Stimulated activated CD4-positive, alpha-beta T cell treated with anti-CD3 and anti-CD28 coated beads, Interleukin-12 subunit alpha, Interleukin-12 subunit beta, amount 100 ng/mL, for 4 hours (primary cell): ENCODE measurements around the gene PRRT1.
A peak's percentile ranks its signal among the peaks of the same experiment; 100 is the strongest.
"Not testable (repeated sequence)": the region's sequence is repeated elsewhere in the genome, so short reads cannot be mapped to it uniquely, and the experiment has no call there.

Source experiments
- DNase-seq: peaks from one replicate; pipeline ENCODE4 v3.0.0-alpha.2; 2020

PRRT1 gene

GRCh38 chr6:32151863-32152768, at the start of gene PRRT1:
Gene PRRT1, minus strand, starts transcription at chr6:32151939. Its CDS starts 112 bp downstream, at chr6:32151827.
- DNase-seq = no peak

DNA sequence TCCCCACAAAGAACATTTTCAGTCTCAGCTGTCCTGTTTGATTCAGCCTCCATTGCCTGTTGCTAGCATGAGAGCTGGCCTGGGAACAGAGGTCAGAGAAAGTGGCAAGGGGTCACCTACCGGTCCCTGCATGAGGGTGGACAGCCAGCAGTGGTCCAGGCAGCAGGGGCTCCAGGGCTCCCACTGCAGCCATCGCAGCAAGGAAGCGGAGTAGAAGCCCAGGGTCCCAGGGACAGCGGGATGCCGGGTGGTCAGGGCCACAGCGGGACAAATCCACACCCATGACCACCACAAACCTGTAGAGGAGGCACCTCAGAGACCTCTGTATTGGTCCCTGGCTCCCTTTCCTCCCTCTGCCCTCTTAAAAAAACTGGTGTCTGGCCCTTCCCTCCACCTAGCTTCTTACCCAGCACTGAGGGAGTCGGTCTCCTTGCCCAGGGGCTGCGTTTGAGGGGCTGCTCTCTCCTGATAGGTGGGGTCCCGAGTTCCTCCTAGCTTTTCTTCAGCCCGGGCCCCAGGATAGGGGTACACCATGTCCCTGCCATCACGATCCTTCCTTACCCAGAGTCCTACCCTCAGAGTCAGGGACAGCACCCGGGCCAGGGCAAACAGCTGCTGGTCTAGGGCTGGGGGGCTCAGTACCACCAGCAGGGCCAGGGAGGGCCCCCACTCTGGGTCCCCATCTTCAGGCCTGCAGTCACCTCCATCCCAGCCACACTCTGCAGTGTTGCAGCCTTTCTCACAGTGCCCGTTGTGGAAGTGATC, 49.2 kb upstream of the PRRT1 start:
- DNase-seq = no peak

- DNase-seq = no peak
Observed at GRCh38 chr6:32198866-32199265, 47.1 kb upstream of the PRRT1 start.

GRCh38 chr6:32198345-32198696, 46.6 kb upstream of the PRRT1 start:
- no peak for DNase-seq

DNA sequence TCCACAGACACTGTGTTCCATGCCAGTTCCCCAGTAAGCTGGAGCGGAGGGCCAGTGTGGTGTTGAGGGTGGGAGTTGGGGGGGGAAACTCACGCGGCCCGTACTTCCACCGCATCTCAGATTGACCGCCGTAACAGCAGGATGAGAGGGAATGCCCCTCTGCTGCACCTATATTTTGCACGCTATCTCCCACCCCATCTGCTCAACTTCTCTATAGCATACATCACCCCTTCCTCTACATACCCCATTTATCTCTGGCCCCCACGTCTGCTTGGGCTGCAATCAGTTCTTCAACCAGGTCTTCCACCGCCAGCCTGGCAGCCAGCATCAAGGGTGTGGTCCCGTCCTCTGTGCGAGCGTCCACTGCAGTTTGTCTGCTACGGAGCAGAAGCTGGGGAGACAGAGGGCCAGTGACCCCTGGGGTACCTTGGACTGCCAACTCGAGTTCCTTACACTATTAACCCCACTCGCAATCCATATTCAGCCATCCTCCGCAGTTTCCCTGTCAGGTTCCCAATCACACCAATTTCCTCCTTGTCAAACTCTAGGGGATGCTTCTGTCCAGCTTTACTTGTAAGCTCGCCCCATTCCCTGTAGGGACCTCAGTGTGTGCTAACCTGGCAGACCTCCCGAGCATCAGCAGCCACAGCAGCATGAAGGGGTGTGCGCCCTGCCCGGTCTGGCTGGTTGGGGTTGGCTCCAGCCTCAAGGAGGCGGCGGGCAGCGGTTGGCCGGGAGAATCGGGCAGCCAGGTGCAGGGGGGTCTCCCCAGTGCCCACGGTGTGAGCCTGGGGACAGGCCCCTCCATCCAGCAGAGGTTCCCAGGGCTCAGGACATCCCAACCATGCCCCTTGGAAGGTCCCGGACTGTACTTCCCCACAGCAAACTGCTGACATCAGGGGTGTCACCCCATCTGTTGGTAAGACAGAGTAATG, 45.2 kb upstream of the PRRT1 start:
- no peak for DNase-seq

GRCh38 chr6:32195902-32196681, 44.4 kb upstream of the PRRT1 start:
- peak; percentile 62 for DNase-seq

GRCh38 chr6:32195652-32195901, 43.8 kb upstream of the PRRT1 start:
- DNase-seq = peak; percentile 100

DNA sequence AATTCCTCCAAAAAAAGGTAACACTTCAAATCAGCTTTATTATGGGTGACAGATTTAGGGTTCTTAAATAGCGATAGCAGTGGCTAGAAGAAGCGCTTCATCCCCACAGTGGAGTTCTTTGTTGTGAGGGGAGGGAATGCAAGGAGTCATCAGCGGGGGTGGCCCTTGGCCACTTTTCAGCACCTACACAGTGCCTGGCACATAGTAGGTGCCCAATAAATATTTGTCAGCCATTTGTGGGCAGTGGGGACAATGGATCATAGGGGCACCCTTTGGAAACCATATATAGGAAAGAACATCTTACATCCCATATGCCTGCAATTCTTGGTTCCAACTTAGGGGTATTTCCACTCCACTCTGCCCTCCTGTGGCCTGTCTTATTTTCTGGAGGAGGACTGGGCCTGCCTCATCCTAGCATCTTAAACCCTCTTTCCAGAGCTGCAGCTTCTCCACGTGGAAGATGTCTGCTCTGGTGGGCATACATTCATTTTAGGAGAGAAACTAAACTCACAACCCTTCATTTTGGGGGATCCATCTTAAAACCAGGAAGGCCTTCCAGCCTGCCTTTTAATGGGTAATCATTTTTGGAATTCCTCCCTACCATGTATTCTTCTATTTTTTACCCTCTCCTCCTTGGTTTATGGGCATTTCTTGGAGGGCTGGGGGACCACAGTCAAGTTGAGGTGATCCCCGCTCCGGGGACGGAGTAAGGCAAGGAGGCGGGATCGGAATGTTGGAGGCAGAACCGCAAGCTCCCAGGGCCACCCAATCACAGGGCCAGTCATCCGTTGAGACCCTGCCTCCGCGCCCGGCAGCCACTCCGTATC, 43.3 kb upstream of the PRRT1 start:
- DNase-seq = no peak

GRCh38 chr6:32194388-32194787, 42.6 kb upstream of the PRRT1 start:
- DNase-seq = no peak

DNA sequence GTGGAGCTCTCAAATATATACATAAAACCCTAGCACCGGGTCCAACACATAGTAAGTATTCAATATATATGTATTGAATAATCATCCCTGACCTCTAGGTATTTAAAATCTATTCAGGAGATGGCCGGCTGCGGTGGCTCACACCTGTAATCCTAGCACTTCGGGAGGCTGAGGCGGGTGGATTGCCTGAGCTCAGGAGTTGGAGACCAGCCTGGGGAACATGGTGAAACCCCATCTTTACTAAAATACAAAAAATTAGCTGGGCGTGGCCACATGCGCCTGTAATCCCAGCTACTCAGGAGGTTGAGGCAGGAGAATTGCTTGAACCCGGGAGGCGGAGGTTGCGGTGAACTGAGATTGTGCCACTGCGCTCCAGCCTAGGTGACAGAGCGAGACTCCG, 41.4 kb upstream of the PRRT1 start:
- not testable (repeated sequence) for DNase-seq

DNA sequence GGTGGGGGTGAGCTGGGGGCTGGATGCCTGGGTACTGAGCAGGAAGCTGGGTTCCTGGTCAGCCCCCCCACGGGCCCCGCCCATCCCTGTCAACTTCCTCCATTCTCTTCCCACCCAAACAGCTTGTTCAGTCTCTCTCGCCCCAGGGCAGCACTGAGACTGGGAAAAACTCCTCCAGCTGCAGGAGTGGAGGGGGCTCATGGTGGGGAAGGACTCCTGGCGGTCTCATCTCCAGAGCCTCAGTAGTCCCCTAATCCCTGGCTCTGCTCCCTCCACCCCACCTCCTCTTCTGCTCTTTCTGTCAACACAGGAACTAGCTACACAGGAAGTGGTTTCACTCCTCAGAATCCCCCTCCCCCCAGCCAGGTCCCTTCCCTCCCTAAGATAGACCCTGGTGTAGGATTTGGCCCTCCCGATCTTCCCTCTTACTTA, 40.9 kb upstream of the PRRT1 start, which contains the start of gene GPSM3:
Gene GPSM3, minus strand, starts transcription at position 36 of the 432 bp plus-strand sequence. CDS start 130 bp downstream, outside the sequence.
- DNase-seq = peak; percentile 51

GRCh38 chr6:32191696-32192607, 40.2 kb upstream of the PRRT1 start:
- no peak for DNase-seq

GRCh38 chr6:32190911-32191677, 39.4 kb upstream of the PRRT1 start:
- no peak for DNase-seq

GRCh38 chr6:32190054-32190851, 38.5 kb upstream of the PRRT1 start, which contains the start of gene PBX2:
Gene PBX2, minus strand, starts transcription at chr6:32190202. Its CDS starts 287 bp downstream, at chr6:32189915.
- peak; percentile 86 for DNase-seq

GRCh38 chr6:32189742-32190053, 38.0 kb upstream of the PRRT1 start:
- DNase-seq = no peak

DNA sequence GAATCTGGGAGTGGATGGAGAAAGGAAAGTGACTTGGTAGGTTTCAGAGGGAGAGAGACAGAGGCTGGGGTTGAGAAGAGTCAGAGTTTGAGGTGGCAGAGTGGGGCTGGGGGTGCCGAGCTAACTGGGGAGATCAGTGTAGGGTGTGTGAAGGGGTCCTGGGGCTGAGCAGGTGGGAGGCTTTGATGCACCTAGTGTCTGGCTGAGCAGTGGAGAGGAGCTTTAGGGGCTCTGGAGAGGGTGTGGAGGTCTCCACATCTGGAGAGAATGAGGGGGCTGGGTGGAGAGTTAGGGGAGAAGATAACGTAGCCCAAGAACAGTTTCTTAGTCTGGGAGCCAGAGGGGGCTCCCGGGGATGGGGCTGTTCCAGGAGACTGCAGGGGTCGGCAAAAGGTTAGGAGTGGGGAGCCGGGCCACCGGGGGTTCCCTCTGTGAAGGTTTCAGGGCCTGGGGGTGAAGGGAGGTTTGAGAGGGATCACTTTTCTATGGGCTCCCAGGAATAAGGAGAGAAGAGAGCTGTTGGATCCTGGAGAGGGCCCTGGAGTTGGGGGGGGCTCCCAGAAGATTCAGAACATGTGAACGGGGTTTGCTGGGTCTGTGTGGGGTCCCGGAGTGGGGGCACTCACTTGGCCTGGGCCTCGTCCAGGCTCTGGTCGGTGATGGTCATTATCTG, 37.5 kb upstream of the PRRT1 start:
- DNase-seq = no peak

- no peak for DNase-seq
Observed at GRCh38 chr6:32188381-32189068, 36.8 kb upstream of the PRRT1 start.
